PC-9 (cell line): ENCODE results near the gene PRDM7.

Source experiments
- EZH2 ChIP-seq: fragments of 200-600 bp; sonication (generic); IDR thresholded peaks from 2 replicates; pipeline ENCODE4 v1.8.0; 2017; ENCODE audit warnings: antibody characterized with exemption, low read depth
- TF ChIP-seq, protein P1 (sequence below): fragments of 200-600 bp; sonication (generic); conservative IDR thresholded peaks from 2 replicates; pipeline ENCODE4 v1.6.1; 2017; ENCODE audit warnings: mixed run types, antibody characterized with exemption, mild to moderate bottlenecking, moderate library complexity

- TF ChIP-seq, protein P1, sequence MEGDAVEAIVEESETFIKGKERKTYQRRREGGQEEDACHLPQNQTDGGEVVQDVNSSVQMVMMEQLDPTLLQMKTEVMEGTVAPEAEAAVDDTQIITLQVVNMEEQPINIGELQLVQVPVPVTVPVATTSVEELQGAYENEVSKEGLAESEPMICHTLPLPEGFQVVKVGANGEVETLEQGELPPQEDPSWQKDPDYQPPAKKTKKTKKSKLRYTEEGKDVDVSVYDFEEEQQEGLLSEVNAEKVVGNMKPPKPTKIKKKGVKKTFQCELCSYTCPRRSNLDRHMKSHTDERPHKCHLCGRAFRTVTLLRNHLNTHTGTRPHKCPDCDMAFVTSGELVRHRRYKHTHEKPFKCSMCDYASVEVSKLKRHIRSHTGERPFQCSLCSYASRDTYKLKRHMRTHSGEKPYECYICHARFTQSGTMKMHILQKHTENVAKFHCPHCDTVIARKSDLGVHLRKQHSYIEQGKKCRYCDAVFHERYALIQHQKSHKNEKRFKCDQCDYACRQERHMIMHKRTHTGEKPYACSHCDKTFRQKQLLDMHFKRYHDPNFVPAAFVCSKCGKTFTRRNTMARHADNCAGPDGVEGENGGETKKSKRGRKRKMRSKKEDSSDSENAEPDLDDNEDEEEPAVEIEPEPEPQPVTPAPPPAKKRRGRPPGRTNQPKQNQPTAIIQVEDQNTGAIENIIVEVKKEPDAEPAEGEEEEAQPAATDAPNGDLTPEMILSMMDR = no peak
- no peak for TF ChIP-seq EZH2
These were observed 44.3 kb downstream of the PRDM7 start for GRCh38 chr16:90032674-90033331.
